Mesendoderm (in vitro differentiated cells): Measurements from ENCODE around the gene SLC25A45.
A peak's percentile ranks its signal among the peaks of the same experiment; 100 is the strongest.

ENCODE experiments used
- DNase-seq: peaks from one replicate; pipeline ENCODE4 v3.0.0; 2013
- H2AK5ac ChIP-seq: 2 replicates; pipeline ENCODE4 v1.6.1; 2013; ENCODE audit warnings: low read length, inconsistent platforms
- H2BK120ac ChIP-seq: 2 replicates; pipeline ENCODE4 v1.6.1; 2013; ENCODE audit warnings: low read depth, mild to moderate bottlenecking, low read length, moderate library complexity, mixed read lengths
- H2BK15ac ChIP-seq: replicated peaks from 2 replicates; pipeline ENCODE4 v1.6.1; 2013; ENCODE audit warnings: low read depth, mild to moderate bottlenecking, moderate library complexity
- H2BK5ac ChIP-seq: 2 replicates; pipeline ENCODE4 v1.6.1; 2013; ENCODE audit warnings: low read length, inconsistent platforms
- H3K18ac ChIP-seq: 2 replicates; pipeline ENCODE4 v1.6.1; 2013; ENCODE audit warnings: mild to moderate bottlenecking, low read length, mixed read lengths
- H3K23ac ChIP-seq: one replicate; pipeline ENCODE4 v1.6.1; 2013; ENCODE audit warnings: low read length
- H3K27ac ChIP-seq: 2 replicates; pipeline ENCODE4 v1.5.1; 2013; ENCODE audit warnings: low read depth, mild to moderate bottlenecking, inconsistent platforms, low read length, moderate library complexity
- H3K27me3 ChIP-seq: 2 replicates; pipeline ENCODE4 v1.6.1; 2013; ENCODE audit warnings: low read length, control low read depth, mild to moderate bottlenecking, inconsistent platforms; ENCODE audit not compliant: insufficient read depth, poor library complexity
- H3K36me3 ChIP-seq: 2 replicates; pipeline ENCODE4 v1.6.1; 2013; ENCODE audit warnings: low read length, inconsistent platforms; ENCODE audit not compliant: control insufficient read depth, insufficient read depth
- H3K4ac ChIP-seq: one replicate; pipeline ENCODE4 v1.6.1; 2013; ENCODE audit warnings: low read depth, mild to moderate bottlenecking, low read length, moderate library complexity
- H3K4me1 ChIP-seq: 2 replicates; pipeline ENCODE4 v1.6.1; 2013; ENCODE audit warnings: low read depth, low read length, inconsistent platforms; ENCODE audit not compliant: control insufficient read depth
- H3K4me2 ChIP-seq: 2 replicates; pipeline ENCODE4 v1.6.1; 2013; ENCODE audit warnings: low read length
- H3K4me3 ChIP-seq: 2 replicates; pipeline ENCODE4 v1.5.1; 2013; ENCODE audit warnings: mild to moderate bottlenecking, low read length
- H3K56ac ChIP-seq: one replicate; pipeline ENCODE4 v1.6.1; 2013; ENCODE audit warnings: low read length
- H3K79me1 ChIP-seq: 2 replicates; pipeline ENCODE4 v1.6.1; 2013; ENCODE audit warnings: low read length, inconsistent platforms
- H3K79me2 ChIP-seq: 2 replicates; pipeline ENCODE4 v1.6.1; 2013; ENCODE audit warnings: mild to moderate bottlenecking, low read length; ENCODE audit not compliant: control insufficient read depth, insufficient read depth
- H3K9ac ChIP-seq: 2 replicates; pipeline ENCODE4 v1.6.1; 2013; ENCODE audit warnings: low read length, inconsistent platforms
- H4K5ac ChIP-seq: one replicate; pipeline ENCODE4 v1.6.1; 2013; ENCODE audit warnings: low read length
- H4K8ac ChIP-seq: one replicate; pipeline ENCODE4 v1.6.1; 2013; ENCODE audit warnings: low read depth, mild to moderate bottlenecking, control low read depth, low read length, moderate library complexity
- WGBS: extraction: QIAGEN DNeasy Blood & Tissue Kit; methylation state at CpG from one replicate; pipeline ENCODE4 v1.1.7; 2013; ENCODE audit warnings: low lambda C conversion rate, missing lambda C conversion rate; ENCODE audit not compliant: insufficient coverage; ENCODE audit errors: extremely low coverage; 5-methylcytosine and 5-hydroxymethylcytosine counted together

The SLC25A45 gene

DNA sequence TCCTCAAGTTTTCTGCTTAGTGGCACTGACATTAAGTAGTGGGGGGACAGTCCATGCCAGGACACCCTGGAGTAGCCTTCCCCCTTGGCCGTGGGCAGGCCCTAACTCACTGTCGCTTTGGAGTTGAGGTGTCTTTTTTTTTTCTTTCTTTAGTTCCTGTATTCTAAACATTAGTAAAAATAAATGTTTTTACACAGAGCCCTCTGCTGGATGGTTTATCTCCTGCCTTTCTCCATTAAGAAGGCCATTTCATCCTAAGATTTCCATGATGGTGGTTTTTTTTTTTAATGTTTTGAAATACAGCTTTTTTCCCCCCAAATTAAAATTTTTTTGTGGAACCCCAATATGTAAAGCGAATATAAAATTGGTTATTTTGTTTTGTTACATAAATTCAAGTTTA is 29.7 kb downstream of the SLC25A45 start:
- no peak overlapping the region for H3K56ac ChIP-seq
- H3K18ac ChIP-seq: no peak overlapping the region
- H2BK5ac ChIP-seq: no peak overlapping the region
- no peak overlapping the region for H2BK120ac ChIP-seq
- H3K4me2 ChIP-seq: no peak overlapping the region
- no peak overlapping the region for H4K5ac ChIP-seq
- no peaks in the 10 kb centered on the region for H3K4me1 ChIP-seq
- H3K79me2 ChIP-seq: no peaks in the 10 kb centered on the region
- H3K23ac ChIP-seq: no peak overlapping the region
- no peak for DNase-seq
- H3K4me3 ChIP-seq: no peak overlapping the region
- peaks cover 4% of the 10 kb centered on the region for H3K27me3 ChIP-seq
- H3K9ac ChIP-seq: no peak overlapping the region
- no peak overlapping the region for H3K4ac ChIP-seq
- no peaks in the 10 kb centered on the region for H3K79me1 ChIP-seq
- H2BK15ac ChIP-seq: no peak overlapping the region
- peaks cover 7% of the 10 kb centered on the region for H3K36me3 ChIP-seq
- H2AK5ac ChIP-seq: no peak overlapping the region
- no peak overlapping the region for H3K27ac ChIP-seq
- H4K8ac ChIP-seq: no peak overlapping the region
- WGBS: 100% methylated on average over 1 of the region's 3 CpGs

DNA sequence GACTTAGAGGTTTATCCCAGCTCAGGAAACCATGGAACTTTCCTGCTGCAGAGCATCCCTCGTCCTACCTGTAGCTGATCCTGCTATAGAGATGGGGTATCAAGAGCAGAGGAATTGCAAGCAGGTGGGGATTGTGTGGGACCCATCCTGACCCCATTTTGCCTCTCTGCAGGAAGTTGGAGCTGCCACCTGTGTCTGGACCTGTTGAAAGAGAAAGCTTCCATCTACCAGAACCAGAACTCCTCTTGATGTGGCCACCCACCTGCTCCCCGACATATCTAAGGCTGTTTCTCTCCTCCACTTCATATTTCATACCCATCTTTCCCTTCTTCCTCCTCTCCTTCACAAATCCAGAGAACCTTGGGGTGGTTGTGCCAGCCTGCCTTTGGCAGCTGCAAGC is 30.9 kb downstream of the SLC25A45 start:
- Histone ChIP-seq H3K4me1 (no peaks in the 10 kb centered on the region), H3K9ac (no peak overlapping the region), H2AK5ac (no peak overlapping the region), H3K18ac (no peak overlapping the region), H2BK120ac (no peak overlapping the region), H3K79me1 (no peaks in the 10 kb centered on the region), H3K36me3 (peaks cover 7% of the 10 kb centered on the region), H3K4me2 (no peak overlapping the region), H4K5ac (no peak overlapping the region), H4K8ac (no peak overlapping the region), H2BK5ac (no peak overlapping the region), H2BK15ac (no peak overlapping the region), H3K79me2 (no peaks in the 10 kb centered on the region), H3K27ac (no peak overlapping the region), H3K23ac (no peak overlapping the region), H3K4me3 (no peak overlapping the region), H3K27me3 (peaks cover 4% of the 10 kb centered on the region), H3K4ac (no peak overlapping the region), H3K56ac (no peak overlapping the region)
- DNase-seq: no peak
- WGBS: 100% methylated on average over 1 of the region's 2 CpGs

DNA sequence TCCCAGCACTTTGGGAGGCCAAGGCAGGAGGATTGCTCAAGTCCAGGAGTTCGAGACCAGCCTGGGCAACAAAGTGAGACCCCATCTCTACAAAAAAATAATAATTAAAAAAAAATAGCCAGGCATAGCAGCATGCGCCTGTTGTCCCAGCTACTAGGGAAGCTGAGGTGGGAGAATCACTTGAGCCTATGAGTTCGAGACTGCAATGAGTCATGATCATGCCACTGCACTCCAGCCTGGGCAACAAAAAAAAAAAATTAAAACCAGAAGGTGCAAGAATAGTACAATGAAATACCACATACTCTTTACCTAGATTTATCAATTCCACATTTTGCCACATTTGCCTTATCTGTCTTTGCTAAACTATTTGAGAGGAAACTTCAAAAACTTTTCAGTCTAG is 40.6 kb downstream of the SLC25A45 start:
- Histone ChIP-seq H3K56ac (no peak overlapping the region), H2AK5ac (no peak overlapping the region), H4K8ac (no peak overlapping the region), H3K23ac (no peak overlapping the region), H3K79me1 (peaks cover 8% of the 10 kb centered on the region), H2BK15ac (no peak overlapping the region), H4K5ac (no peak overlapping the region), H2BK120ac (no peak overlapping the region), H3K4me2 (no peak overlapping the region), H3K18ac (no peak overlapping the region), H3K79me2 (peaks cover 9% of the 10 kb centered on the region), H3K4me3 (no peak overlapping the region), H3K4ac (no peak overlapping the region), H2BK5ac (no peak overlapping the region), H3K4me1 (no peaks in the 10 kb centered on the region), H3K27me3 (no peaks in the 10 kb centered on the region), H3K27ac (no peak overlapping the region), H3K9ac (no peak overlapping the region), H3K36me3 (peaks cover 14% of the 10 kb centered on the region)
- no peak for DNase-seq
- no CpG with 5 or more reads among the region's 3 CpGs for WGBS

GRCh38 chr11:65340226-65340625 is 42.2 kb downstream of the SLC25A45 start:
- Histone ChIP-seq H3K4me3 (no peak overlapping the region), H3K4me2 (no peak overlapping the region)

GRCh38 chr11:65338676-65339075 is 43.8 kb downstream of the SLC25A45 start:
- H3K27ac ChIP-seq: no peak overlapping the region

More at GRCh38 chr11:65340226-65340625, 42.2 kb downstream of the SLC25A45 start:
- Histone ChIP-seq H3K4me1 (peaks cover 3% of the 10 kb centered on the region), H3K56ac (no peak overlapping the region), H2BK5ac (no peak overlapping the region), H2BK120ac (no peak overlapping the region), H3K27ac (no peak overlapping the region), H4K8ac (no peak overlapping the region), H3K4ac (no peak overlapping the region), H2BK15ac (no peak overlapping the region), H3K36me3 (peaks cover 7% of the 10 kb centered on the region), H2AK5ac (no peak overlapping the region), H3K79me1 (peaks cover 11% of the 10 kb centered on the region), H3K9ac (no peak overlapping the region), H3K23ac (no peak overlapping the region), H3K27me3 (no peaks in the 10 kb centered on the region), H3K79me2 (peaks cover 18% of the 10 kb centered on the region), H4K5ac (no peak overlapping the region), H3K18ac (no peak overlapping the region)
- no CpG with 5 or more reads among the region's 11 CpGs for WGBS
- DNase-seq: no peak

DNA sequence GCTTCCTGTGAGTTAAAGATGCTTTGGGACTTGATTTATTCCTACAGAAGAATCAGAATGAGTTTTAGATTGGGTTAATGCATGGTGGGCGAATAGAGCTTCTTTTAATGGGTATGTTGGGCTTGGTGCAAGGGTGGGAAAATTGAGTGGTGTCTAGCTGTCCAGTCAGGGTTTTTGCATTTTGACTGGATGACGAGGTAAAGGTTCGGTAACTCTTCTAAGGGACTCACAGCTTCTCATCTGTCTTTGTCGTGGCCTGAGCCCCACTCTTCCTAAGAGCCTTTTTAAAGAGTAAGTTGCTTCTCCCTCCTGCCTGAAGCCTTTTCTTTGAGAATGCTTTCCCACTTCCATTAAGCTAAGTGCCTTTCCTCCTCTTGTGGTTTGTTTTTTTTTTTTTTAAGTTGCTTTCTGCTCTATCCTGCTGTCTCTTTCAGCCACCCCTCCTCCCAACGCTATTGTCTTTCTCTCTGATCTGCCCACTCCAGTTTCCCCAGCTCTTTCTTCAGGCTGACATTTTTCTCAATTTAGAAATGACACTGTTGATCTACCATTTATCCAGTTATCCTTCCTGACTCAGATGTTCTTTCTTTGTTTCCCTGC is 47.6 kb downstream of the SLC25A45 start:
- WGBS: no CpG with 5 or more reads among the region's 5 CpGs
- Histone ChIP-seq H3K27me3 (no peaks in the 10 kb centered on the region), H2BK5ac (no peak overlapping the region), H2AK5ac (no peak overlapping the region), H2BK15ac (no peak overlapping the region), H3K36me3 (no peaks in the 10 kb centered on the region), H4K5ac (no peak overlapping the region), H3K4ac (no peak overlapping the region), H3K4me1 (peaks cover 5% of the 10 kb centered on the region), H3K9ac (peak overlapping the region; percentile 86), H3K79me2 (peaks cover 30% of the 10 kb centered on the region), H3K4me2 (peak overlapping the region; percentile 96), H3K18ac (no peak overlapping the region), H3K4me3 (peak overlapping the region; percentile 76), H3K27ac (no peak overlapping the region), H2BK120ac (no peak overlapping the region), H3K79me1 (peaks cover 15% of the 10 kb centered on the region), H3K56ac (peak overlapping the region; percentile 98), H4K8ac (no peak overlapping the region), H3K23ac (peak overlapping the region; percentile 15)
- no peak for DNase-seq

More at GRCh38 chr11:65338676-65339075, 43.8 kb downstream of the SLC25A45 start:
- Histone ChIP-seq H3K36me3 (peaks cover 5% of the 10 kb centered on the region), H3K4ac (no peak overlapping the region), H3K4me3 (no peak overlapping the region), H3K4me2 (no peak overlapping the region), H3K79me1 (peaks cover 17% of the 10 kb centered on the region), H3K4me1 (peaks cover 5% of the 10 kb centered on the region), H3K56ac (no peak overlapping the region), H4K8ac (no peak overlapping the region), H2BK15ac (no peak overlapping the region), H2BK120ac (no peak overlapping the region), H3K79me2 (peaks cover 30% of the 10 kb centered on the region), H3K18ac (no peak overlapping the region), H2BK5ac (no peak overlapping the region), H3K23ac (no peak overlapping the region), H2AK5ac (no peak overlapping the region), H3K27me3 (no peaks in the 10 kb centered on the region), H3K9ac (no peak overlapping the region), H4K5ac (no peak overlapping the region)
- no CpG with 5 or more reads among the region's 7 CpGs for WGBS
- DNase-seq: no peak
